GM19099 (cell line): Measurements from ENCODE around the gene INTS13.

Source experiments
- POLR2A ChIP-seq: IDR thresholded peaks from 3 replicates; pipeline ENCODE4 v1.6.1; 2011; ENCODE audit warnings: low read depth; ENCODE audit not compliant: insufficient read length; ENCODE audit errors: extremely low read depth

Gene INTS13

DNA sequence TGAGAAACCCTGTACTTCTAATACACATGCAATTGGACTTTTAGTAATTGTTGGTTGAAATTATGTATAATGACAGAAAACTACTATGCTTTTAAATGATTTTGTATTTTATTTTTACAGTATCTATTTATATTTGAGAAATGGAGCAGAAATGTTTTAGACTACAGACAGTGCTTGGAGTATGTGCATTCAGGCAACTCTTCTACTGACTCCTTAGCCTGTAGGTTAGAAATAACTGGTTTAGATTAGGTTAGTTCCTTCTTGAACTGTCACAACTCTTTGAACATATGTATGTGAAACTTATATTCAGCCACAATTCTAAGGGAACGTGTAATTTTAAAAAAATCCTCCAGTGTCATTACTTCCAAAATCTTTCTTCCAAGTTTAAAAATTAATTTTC lies 2.2 kb upstream of the INTS13 start:
- TF ChIP-seq POLR2A, result no peak

GRCh38 chr12:26939192-26939832 lies 1.5 kb upstream of the INTS13 start:
- no peak for TF ChIP-seq POLR2A

GRCh38 chr12:26938701-26939062 lies 901 bp upstream of the INTS13 start:
- TF ChIP-seq POLR2A, result no peak

DNA sequence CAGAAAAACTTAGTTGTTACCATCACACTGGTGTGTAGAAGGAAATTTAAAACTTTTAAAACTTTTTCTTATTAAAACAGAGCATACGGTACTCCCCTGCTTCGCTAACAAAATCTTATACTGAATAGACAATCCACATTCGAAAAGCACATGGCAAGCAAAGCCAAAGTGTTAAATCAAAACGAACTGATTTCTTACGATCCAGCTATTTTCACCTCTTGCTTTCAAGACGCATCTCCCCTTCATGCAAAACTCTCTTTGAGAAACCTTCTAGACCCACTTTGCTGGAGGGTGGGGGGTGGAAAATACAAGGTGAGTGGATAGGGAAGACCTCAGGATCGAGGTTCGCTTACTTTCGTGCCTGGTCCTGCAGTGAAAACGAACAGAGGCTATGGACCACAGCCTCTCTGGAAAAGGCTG lies 328 bp downstream of the INTS13 start:
- no peak for TF ChIP-seq POLR2A

GRCh38 chr12:26936559-26937442 lies 980 bp downstream of the INTS13 start:
- TF ChIP-seq POLR2A, result no peak

DNA sequence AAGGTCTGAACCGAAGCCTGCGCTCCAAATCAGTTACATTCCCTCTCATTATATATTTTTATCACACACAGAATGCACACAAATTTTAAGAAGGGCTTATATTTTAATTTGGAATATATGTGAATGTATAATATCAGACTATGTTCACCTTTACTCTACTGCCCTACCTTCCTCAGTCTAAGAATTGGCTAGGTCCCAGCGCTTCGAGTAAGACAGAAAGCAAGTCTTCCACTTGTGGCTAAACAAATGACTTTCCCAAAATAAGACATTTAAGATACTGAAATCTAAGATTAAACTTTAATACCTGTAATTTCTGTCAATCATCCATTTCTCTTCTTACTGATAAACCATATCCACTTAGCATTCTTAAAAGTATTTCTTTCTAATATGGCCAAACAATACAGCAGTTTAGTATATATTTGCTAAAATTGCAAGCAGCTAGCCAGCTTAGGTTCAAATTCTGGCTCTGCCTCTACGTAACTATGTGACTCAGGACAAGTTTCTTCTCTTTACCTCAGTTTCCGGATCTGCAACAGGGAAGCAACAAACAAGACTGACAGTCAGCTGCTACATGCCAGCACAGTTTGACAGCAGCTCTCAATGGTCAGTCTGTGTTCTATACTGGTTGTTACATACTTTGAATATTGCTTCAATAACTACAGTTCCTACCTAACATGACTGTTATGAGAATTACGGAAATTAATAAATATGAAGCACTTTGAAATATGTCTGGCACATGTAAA lies 2.0 kb downstream of the INTS13 start:
- no peak for TF ChIP-seq POLR2A

- no peak for TF ChIP-seq POLR2A
These were observed 8.2 kb downstream of the INTS13 start for GRCh38 chr12:26929590-26929989.

GRCh38 chr12:26928661-26929060 lies 9.1 kb downstream of the INTS13 start:
- TF ChIP-seq POLR2A, result no peak

GRCh38 chr12:26921886-26922285 lies 15.9 kb downstream of the INTS13 start:
- TF ChIP-seq POLR2A, result no peak

DNA sequence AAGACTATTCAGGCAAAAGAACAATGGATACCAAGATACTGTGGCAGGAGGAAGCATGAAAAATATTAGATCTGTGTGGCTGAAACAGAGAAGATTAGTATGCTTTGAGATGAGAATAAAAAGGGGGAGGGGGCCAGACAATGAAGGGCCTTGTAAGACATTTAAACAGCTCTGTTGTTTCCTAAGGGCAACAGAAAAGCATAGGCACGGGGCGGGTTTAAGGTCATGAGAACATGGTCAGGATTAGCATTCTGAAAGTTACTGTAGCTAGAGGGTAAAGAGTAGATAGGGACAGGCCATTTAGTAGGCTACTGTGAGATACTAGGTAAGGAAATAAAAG lies 18.6 kb downstream of the INTS13 start:
- TF ChIP-seq POLR2A, result no peak

DNA sequence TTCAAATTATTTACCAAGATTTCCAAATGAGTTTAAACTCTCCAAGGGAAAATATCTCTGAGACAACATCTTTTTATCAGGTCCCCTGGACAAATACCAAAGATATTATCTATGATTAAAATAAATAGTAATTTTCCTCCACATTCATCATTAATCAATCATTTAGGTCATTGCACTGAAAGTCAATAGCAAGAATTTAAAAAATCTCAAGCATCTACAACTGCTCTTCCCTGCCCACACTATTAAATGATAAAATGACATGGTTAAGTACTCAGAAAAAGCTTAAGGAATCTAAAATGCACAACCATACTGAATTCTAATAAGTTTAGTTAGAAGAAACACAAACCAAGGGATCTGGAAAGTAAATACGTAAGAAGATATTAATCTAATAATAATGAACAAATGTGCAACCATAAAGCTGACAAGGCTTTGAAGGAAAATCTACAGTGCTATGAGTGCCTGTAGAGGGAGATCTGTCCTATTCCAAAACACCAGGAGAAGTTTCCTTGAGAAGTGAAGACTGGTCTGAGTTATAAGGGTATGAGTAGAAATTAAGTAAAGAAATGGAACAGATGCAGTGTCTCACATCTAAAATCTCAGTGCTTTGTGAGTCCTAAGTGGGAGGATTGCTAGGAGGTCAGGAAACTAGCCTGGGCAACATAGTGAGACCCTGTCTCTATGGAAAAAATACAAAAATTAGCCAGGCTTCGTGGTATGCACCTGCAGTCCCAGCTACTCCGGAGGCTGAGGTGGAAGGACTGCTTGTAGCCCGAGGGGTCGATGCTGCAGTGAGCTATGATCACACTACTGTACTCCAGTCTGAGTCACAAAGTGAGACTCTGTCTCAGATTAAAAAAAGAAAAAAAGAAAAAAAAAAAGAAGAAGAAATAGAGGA lies 19.2 kb downstream of the INTS13 start:
- TF ChIP-seq POLR2A, result no peak

DNA sequence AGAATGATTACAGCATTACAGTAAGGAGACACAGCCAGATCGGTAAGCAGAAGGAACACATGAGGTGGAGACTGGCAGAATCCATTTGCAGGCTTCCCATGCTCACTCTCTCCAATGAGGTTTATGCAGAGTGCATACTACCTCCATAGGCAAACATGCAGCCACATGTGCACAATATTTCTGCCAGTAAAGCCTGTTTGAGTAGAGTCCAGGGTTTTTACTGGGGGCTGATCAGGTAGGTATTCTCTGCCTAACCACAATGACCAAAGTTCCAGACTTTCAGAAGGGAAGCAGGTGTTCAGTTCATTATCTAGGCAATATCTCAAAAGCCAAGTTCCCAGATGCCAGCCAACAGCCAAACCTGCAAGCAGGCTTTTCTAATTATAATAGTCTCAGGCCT lies 31.1 kb downstream of the INTS13 start:
- no peak for TF ChIP-seq POLR2A

- TF ChIP-seq POLR2A, result no peak
These were observed 31.8 kb downstream of the INTS13 start for GRCh38 chr12:26906024-26906423.

GRCh38 chr12:26896913-26897312 lies 40.9 kb downstream of the INTS13 start:
- TF ChIP-seq POLR2A, result no peak

- TF ChIP-seq POLR2A, result no peak
These were observed 42.1 kb downstream of the INTS13 start for GRCh38 chr12:26895672-26896071.
